CD14-positive monocyte (primary cell): ENCODE results near the gene DHX40. TPM values are rescaled to one million over a fixed set of nuclear protein-coding genes. Genes with fewer than 3 reads are reported as not detected.
A peak's percentile ranks its signal among the peaks of the same experiment; 100 is the strongest.
"Not testable (repeated sequence)": the region's sequence is repeated elsewhere in the genome, so short reads cannot be mapped to it uniquely, and the experiment has no call there.

Experiments
- DNase-seq, 3 donors: peaks; one replicate each; pipeline ENCODE4 v3.0.0-alpha.2; 2011 to 2022
- H2AFZ ChIP-seq: 2 replicates; pipeline ENCODE4 v1.6.0; 2012; ENCODE audit warnings: mild to moderate bottlenecking, low read depth, low read length, inconsistent platforms; ENCODE audit not compliant: insufficient read depth, poor library complexity, severe bottlenecking
- H3K27ac ChIP-seq, 2 donors: 1 replicate in 1 of 2; 2 replicates in 1 of 2; pipeline ENCODE4 v1.5.1; 2012 to 2013; ENCODE audit warnings: low read length in 2 of 2, control low read depth in 1 of 2, inconsistent platforms in 1 of 2, low read depth in 1 of 2, mild to moderate bottlenecking in 1 of 2
- H3K27me3 ChIP-seq, 2 donors: one replicate each; pipeline versions ENCODE4 v1.6.0 to v1.6.1; 2011 to 2013; ENCODE audit warnings: low read length in 2 of 2; ENCODE audit not compliant: control insufficient read depth in 2 of 2, insufficient read depth in 2 of 2
- H3K36me3 ChIP-seq, 2 donors: replicated peaks in 1 of 2; 1 replicate in 1 of 2; 2 replicates in 1 of 2; pipeline versions ENCODE4 v1.5.1 to v1.6.1; 2012 to 2013; ENCODE audit warnings: low read length in 2 of 2, control low read depth in 1 of 2, inconsistent platforms in 1 of 2, mild to moderate bottlenecking in 1 of 2; ENCODE audit not compliant: insufficient read depth in 2 of 2, control insufficient read depth in 1 of 2
- H3K4me1 ChIP-seq, 2 donors: 1 replicate in 1 of 2; 2 replicates in 1 of 2; pipeline versions ENCODE4 v1.5.1 to v1.6.1; 2012 to 2013; ENCODE audit warnings: low read length in 2 of 2, control low read depth in 1 of 2, inconsistent platforms in 1 of 2, mild to moderate bottlenecking in 1 of 2, moderate library complexity in 1 of 2; ENCODE audit not compliant: insufficient read depth in 2 of 2, control insufficient read depth in 1 of 2
- H3K4me2 ChIP-seq: replicated peaks from 2 replicates; pipeline ENCODE3; 2012; ENCODE audit warnings: low read length, moderate library complexity, mild to moderate bottlenecking; ENCODE audit not compliant: poor library complexity, severe bottlenecking; ENCODE audit errors: extremely low read depth
- H3K4me3 ChIP-seq, 3 experiments: fragments of 200-600 bp in 1 of 3; sonication (generic) in 1 of 3; replicated peaks in 1 of 3; 1 replicate in 2 of 3; 2 replicates in 1 of 3; pipeline ENCODE4 v1.5.1; 2011 to 2013; ENCODE audit warnings: low read length in 3 of 3, mild to moderate bottlenecking in 3 of 3, control low read depth in 2 of 3, low read depth in 2 of 3, inconsistent platforms in 1 of 3, moderate library complexity in 1 of 3
- H3K79me2 ChIP-seq: 2 replicates; pipeline ENCODE4 v1.6.0; 2012; ENCODE audit warnings: mild to moderate bottlenecking, control low read depth, inconsistent platforms, low read length, moderate library complexity; ENCODE audit not compliant: insufficient read depth
- H3K9ac ChIP-seq: 2 replicates; pipeline ENCODE4 v1.6.0; 2017; ENCODE audit warnings: low read length, mild to moderate bottlenecking; ENCODE audit not compliant: insufficient read depth, poor library complexity, severe bottlenecking
- H3K9me3 ChIP-seq, 2 donors: replicated peaks in 1 of 2; 1 replicate in 1 of 2; 2 replicates in 1 of 2; pipeline versions ENCODE4 v1.5.1 to v1.6.1; 2012 to 2013; ENCODE audit warnings: low read length in 2 of 2, control low read depth in 1 of 2; ENCODE audit not compliant: control insufficient read depth in 1 of 2, insufficient read depth in 1 of 2
- H4K20me1 ChIP-seq: 2 replicates; pipeline ENCODE4 v1.6.0; 2012; ENCODE audit warnings: mild to moderate bottlenecking, low read length, control low read depth, moderate library complexity; ENCODE audit not compliant: insufficient read depth
- H3K27ac Mint-ChIP-seq, 7 donors: one replicate each; pipeline ENCODE4 v1.8.0; 2020; ENCODE audit warnings: mild to moderate bottlenecking in 7 of 7, mixed read lengths in 7 of 7, moderate library complexity in 6 of 7, inconsistent platforms in 2 of 7
- H3K27me3 Mint-ChIP-seq, 3 donors: one replicate each; pipeline ENCODE4 v1.8.0; 2021 to 2022; ENCODE audit warnings: low read depth in 3 of 3, mild to moderate bottlenecking in 3 of 3, mixed read lengths in 3 of 3, moderate library complexity in 3 of 3, inconsistent platforms in 1 of 3
- H3K36me3 Mint-ChIP-seq, 2 donors: one replicate each; pipeline ENCODE4 v1.8.0; 2020; ENCODE audit warnings: mixed read lengths in 2 of 2, inconsistent platforms in 1 of 2, mild to moderate bottlenecking in 1 of 2
- H3K4me1 Mint-ChIP-seq: one replicate; pipeline ENCODE4 v1.8.0; 2020; ENCODE audit warnings: mild to moderate bottlenecking, mixed read lengths
- H3K4me3 Mint-ChIP-seq, 2 donors: one replicate each; pipeline ENCODE4 v1.8.0; 2020; ENCODE audit warnings: mild to moderate bottlenecking in 2 of 2, mixed read lengths in 2 of 2, moderate library complexity in 1 of 2
- H3K9me3 Mint-ChIP-seq, 7 donors: one replicate each; pipeline ENCODE4 v1.8.0; 2020 to 2022; ENCODE audit warnings: mixed read lengths in 7 of 7, mild to moderate bottlenecking in 6 of 7, moderate library complexity in 6 of 7, inconsistent platforms in 2 of 7
- CTCF ChIP-seq: fragments of 200-600 bp; IDR thresholded peaks from one replicate; pipeline ENCODE4 v1.8.0; 2022; ENCODE audit warnings: antibody characterized with exemption, mild to moderate bottlenecking
- WGBS: methylation state at CpG from one replicate; pipeline ENCODE4 v1.1.5; 2013; ENCODE audit warnings: missing lambda C conversion rate; ENCODE audit not compliant: insufficient coverage; 5-methylcytosine and 5-hydroxymethylcytosine counted together
- intact Hi-C, 2 donors: fragments of 100-400 bp; cut with micrococcal nuclease; formaldehyde crosslinking; loops; one replicate each; pipeline versions ENCODE4 v1.15.0 to v1.15.1; 2023
- polyA plus RNA-seq, 3 donors: library from polyadenylated mRNA; depleted of rRNA in 1 of 3; unstranded in 2 of 3; stranded (reverse) in 1 of 3; fragments of 300-500 nt in 2 of 3; fragments of >200 nt in 1 of 3; fragmentation: Illumina TruSeq in 2 of 3; gene quantifications; 1 replicate in 2 of 3; 2 replicates in 1 of 3; pipeline ENCODE4 v1.2.3, GENCODE V29; 2012 to 2021

DHX40 gene
- polyA plus RNA-seq, 3 donors, result 12.4 to 22.0 (median 21.0) TPM

- H3K4me2 ChIP-seq, result no peak overlapping the region
- no peak overlapping the region for H3K9ac ChIP-seq
- H3K27ac ChIP-seq, result peak overlapping the region; percentile 39 to 46
- no peak overlapping the region for H3K4me3 ChIP-seq
- DNase-seq, result peak; percentile 47 to 78 (median 63)
- H2AFZ ChIP-seq, result peak overlapping the region; percentile 9
- H3K36me3 Mint-ChIP-seq, result peaks cover 13 to 16% of the 10 kb centered on the region in 2 donors
- H3K9me3 Mint-ChIP-seq, result no peaks in the 10 kb centered on the region
- no peaks in the 10 kb centered on the region for H3K27me3 ChIP-seq
- H3K27ac Mint-ChIP-seq, result peak overlapping the region; percentile 79 to 89 (median 85)
- H3K27me3 Mint-ChIP-seq, result no peaks in the 10 kb centered on the region
- intact Hi-C loops, result no loop called here
- TF ChIP-seq CTCF, result no peak
- H3K79me2 ChIP-seq, result peaks cover 1% of the 10 kb centered on the region
- peaks cover 12% of the 10 kb centered on the region for H3K4me1 Mint-ChIP-seq
- H3K4me1 ChIP-seq, result peaks cover 8 to 13% of the 10 kb centered on the region in 2 donors
- peaks cover 0 to 6% of the 10 kb centered on the region in 2 donors for H3K36me3 ChIP-seq
- 68% methylated on average over 3 of the region's 10 CpGs for WGBS
- no peaks in the 10 kb centered on the region for H4K20me1 ChIP-seq
- H3K9me3 ChIP-seq, result no peaks in the 10 kb centered on the region
- H3K4me3 Mint-ChIP-seq, result peak overlapping the region in 1 of 2 donors; percentile 55
Measured at GRCh38 chr17:59572301-59572924, 7.0 kb downstream of the DHX40 start.

GRCh38 chr17:59584168-59584567 is 18.8 kb downstream of the DHX40 start:
- H3K27me3 ChIP-seq, DNase-seq, H3K27ac Mint-ChIP-seq, H2AFZ ChIP-seq, H3K27ac ChIP-seq, H3K4me3 ChIP-seq, H3K9ac ChIP-seq, H3K4me1 Mint-ChIP-seq, H4K20me1 ChIP-seq, H3K4me1 ChIP-seq, H3K27me3 Mint-ChIP-seq, H3K36me3 ChIP-seq, H3K4me3 Mint-ChIP-seq, H3K9me3 Mint-ChIP-seq, intact Hi-C loops, H3K4me2 ChIP-seq, H3K9me3 ChIP-seq, H3K79me2 ChIP-seq: not testable (repeated sequence)
- WGBS, result no CpG with 5 or more reads among the region's 1 CpG
- peaks cover 9 to 16% of the 10 kb centered on the region in 2 donors for H3K36me3 Mint-ChIP-seq
